ENCODE measurements around the gene MTUS2.

Gene MTUS2

GRCh38 chr13:29428310-29429181 is 608.4 kb downstream of the MTUS2 start:
- no peak for DNase-seq

GRCh38 chr13:29429286-29429900 is 609.3 kb downstream of the MTUS2 start:
- no peak for DNase-seq

- no peak for DNase-seq
Observed at GRCh38 chr13:29434217-29434945, 614.2 kb downstream of the MTUS2 start.

- DNase-seq, result peak; percentile 39
Observed at GRCh38 chr13:29435125-29435911, 615.2 kb downstream of the MTUS2 start.

- peak; percentile 23 for DNase-seq
Observed at GRCh38 chr13:29436291-29436690, 616.2 kb downstream of the MTUS2 start.

GRCh38 chr13:29436721-29437280 is 616.7 kb downstream of the MTUS2 start:
- no peak for DNase-seq

GRCh38 chr13:29438769-29439168 is 618.6 kb downstream of the MTUS2 start:
- no peak for DNase-seq

- no peak for DNase-seq
Observed at GRCh38 chr13:29439601-29440388, 619.7 kb downstream of the MTUS2 start.

- no peak for DNase-seq
Observed at GRCh38 chr13:29441306-29441705, 621.2 kb downstream of the MTUS2 start.

- no peak for DNase-seq
Observed at GRCh38 chr13:29446016-29446415, 625.9 kb downstream of the MTUS2 start.

GRCh38 chr13:29448174-29448573 is 628.0 kb downstream of the MTUS2 start:
- DNase-seq, result no peak

- no peak for DNase-seq
Observed at GRCh38 chr13:29449726-29450125, 629.6 kb downstream of the MTUS2 start.

- no peak for DNase-seq
Observed at GRCh38 chr13:29451976-29452375, 631.8 kb downstream of the MTUS2 start.

- DNase-seq, result no peak
Observed at GRCh38 chr13:29452773-29453616, 632.9 kb downstream of the MTUS2 start.

- DNase-seq, result no peak
Observed at GRCh38 chr13:29453617-29454011, 633.5 kb downstream of the MTUS2 start.

GRCh38 chr13:29454931-29455481 is 634.9 kb downstream of the MTUS2 start:
- no peak for DNase-seq

GRCh38 chr13:29456419-29456818 is 636.3 kb downstream of the MTUS2 start:
- DNase-seq, result no peak

- DNase-seq, result peak; percentile 3
Observed at GRCh38 chr13:29457299-29457698, 637.2 kb downstream of the MTUS2 start.

- no peak for DNase-seq
Observed at GRCh38 chr13:29458419-29458818, 638.3 kb downstream of the MTUS2 start.

GRCh38 chr13:29459813-29460355 is 639.7 kb downstream of the MTUS2 start:
- no peak for DNase-seq

Measured in amniotic stem cell (primary cell).